Urothelium cell line (cell line): ENCODE measurements around the gene GPR142.

ENCODE experiments used
- DNase-seq: peaks from one replicate; pipeline ENCODE4 v3.0.0; 2011; ENCODE audit warnings: low spot score, mixed read lengths
- FAIRE-seq: peaks from 2 replicates; lab custom pipeline; 2011; peaks lifted over from hg19 to GRCh38; lab: Jason Lieb, UNC

The GPR142 gene

DNA sequence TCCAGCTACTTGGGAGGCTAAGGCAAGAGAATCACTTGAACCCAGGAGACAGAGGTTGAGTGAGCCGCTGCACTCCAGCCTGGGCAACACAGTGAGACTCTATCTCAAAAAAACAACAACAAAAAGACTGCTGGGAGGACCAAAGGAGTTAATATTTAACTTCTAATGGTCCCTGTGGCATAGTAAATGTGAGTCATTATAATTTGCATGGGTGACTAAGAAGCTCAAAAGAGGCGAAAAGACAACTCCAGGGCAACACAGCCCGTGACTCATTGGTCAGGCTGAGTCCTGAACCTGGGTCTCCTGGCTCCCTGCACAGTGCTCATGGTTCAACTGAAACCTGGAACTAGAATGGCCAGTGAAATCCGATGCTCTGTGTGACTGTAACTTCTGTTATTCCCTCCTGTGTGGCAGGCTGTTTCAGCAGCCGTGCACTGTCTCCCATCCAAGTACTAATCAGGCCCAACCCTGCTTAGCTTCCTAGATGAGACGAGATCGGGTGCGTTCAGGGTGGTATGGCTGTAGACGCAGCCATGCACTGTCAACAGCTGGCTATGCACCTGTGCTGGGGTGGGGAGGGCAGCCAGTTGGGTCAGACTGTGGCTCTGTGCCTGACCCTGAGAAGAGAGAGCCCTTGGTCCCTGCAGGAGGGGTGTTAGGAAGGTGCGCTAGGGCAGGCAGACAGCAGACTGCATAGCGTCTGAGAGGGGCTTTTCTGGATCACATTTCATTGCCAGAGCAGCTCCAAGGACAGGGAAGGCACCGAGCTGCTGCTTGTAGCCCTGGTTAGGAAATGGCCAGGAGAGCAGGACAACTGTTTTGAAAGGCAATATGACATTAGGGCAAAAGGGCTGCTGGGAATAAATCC, 50.1 kb downstream of the GPR142 start:
- DNase-seq (peak; percentile 74), FAIRE-seq (peak; percentile 35)

DNA sequence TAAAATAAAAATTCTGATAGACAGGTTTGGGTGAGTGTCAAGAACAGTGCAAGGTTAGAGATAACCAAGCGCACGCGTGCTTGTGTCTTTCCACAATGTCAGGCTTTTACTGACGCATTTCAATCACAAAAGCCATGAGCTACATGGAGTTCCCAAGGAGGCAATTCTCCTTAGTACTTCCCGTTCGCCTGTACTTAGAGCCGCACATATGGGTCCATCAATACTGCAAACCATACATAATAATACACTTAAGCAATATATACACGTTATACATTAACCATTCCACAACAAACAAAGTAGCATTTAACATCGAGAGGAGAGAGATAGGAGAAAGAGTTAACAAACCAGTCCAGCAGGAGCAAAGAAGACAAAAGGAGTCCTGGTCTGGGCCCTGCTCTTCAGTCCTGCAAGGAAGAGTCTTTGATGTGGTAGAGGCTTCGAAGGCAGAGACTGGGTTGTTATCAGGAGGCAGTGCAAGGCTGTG, 52.7 kb downstream of the GPR142 start:
- no peak for FAIRE-seq
- no peak for DNase-seq
